Activated CD8-positive, alpha-beta memory T cell treated with anti-CD3 and anti-CD28 coated beads for 1 hour (primary cell): ENCODE measurements around the gene CTBP2.

Experiments used
- DNase-seq, 2 donors: peaks; one replicate each; pipeline ENCODE4 v3.0.0-alpha.2; 2020; ENCODE audit warnings: low read depth in 1 of 2; ENCODE audit errors: extremely low read depth in 1 of 2

CTBP2 gene

GRCh38 chr10:125127110-125127509 lies 33.3 kb downstream of the CTBP2 start:
- no peak for DNase-seq

GRCh38 chr10:125125951-125126735 lies 34.2 kb downstream of the CTBP2 start:
- DNase-seq = no peak

GRCh38 chr10:125124907-125125306 lies 35.5 kb downstream of the CTBP2 start:
- no peak for DNase-seq

- no peak for DNase-seq
Observed at GRCh38 chr10:125124115-125124487, 36.3 kb downstream of the CTBP2 start.

- DNase-seq = no peak
Observed at GRCh38 chr10:125123476-125124114, 36.8 kb downstream of the CTBP2 start.

GRCh38 chr10:125122566-125122965 lies 37.8 kb downstream of the CTBP2 start:
- DNase-seq = no peak

GRCh38 chr10:125121003-125121402 lies 39.4 kb downstream of the CTBP2 start:
- DNase-seq = no peak

GRCh38 chr10:125120053-125120710 lies 40.2 kb downstream of the CTBP2 start:
- DNase-seq = no peak

GRCh38 chr10:125118701-125119100 lies 41.7 kb downstream of the CTBP2 start:
- DNase-seq = no peak

- no peak for DNase-seq
Observed at GRCh38 chr10:125118011-125118611, 42.3 kb downstream of the CTBP2 start.

GRCh38 chr10:125116652-125117310 lies 43.6 kb downstream of the CTBP2 start:
- DNase-seq = no peak

GRCh38 chr10:125116041-125116649 lies 44.2 kb downstream of the CTBP2 start:
- DNase-seq = no peak

GRCh38 chr10:125115409-125115808 lies 45.0 kb downstream of the CTBP2 start:
- DNase-seq = no peak

- DNase-seq = no peak
Observed at GRCh38 chr10:125114761-125115391, 45.5 kb downstream of the CTBP2 start.

GRCh38 chr10:125113691-125114371 lies 46.5 kb downstream of the CTBP2 start:
- DNase-seq = no peak

- DNase-seq = no peak
Observed at GRCh38 chr10:125112697-125113494, 47.5 kb downstream of the CTBP2 start.

GRCh38 chr10:125111118-125111727 lies 49.1 kb downstream of the CTBP2 start:
- DNase-seq = no peak

GRCh38 chr10:125107965-125108580 lies 52.3 kb downstream of the CTBP2 start:
- no peak for DNase-seq
